Measurements from ENCODE around the gene SLC39A1. TPM values are rescaled to one million over a fixed set of nuclear protein-coding genes. Genes with fewer than 3 reads are reported as not detected.
A peak's percentile ranks its signal among the peaks of the same experiment; 100 is the strongest.

SLC39A1 gene
- total and polyA plus RNA-seq, 2 experiments from 2014 or later = 87.3 to 220 TPM

GRCh38 chr1:153970346-153970745, 7.0 kb upstream of the SLC39A1 start (continued):
- no peak for TF ChIP-seq JUNB (IDR thresholded peaks at IDR 0.05; ENCODE audit: unreplicated experiment)
- no peak for TF ChIP-seq EZH2phosphoT487 (IDR thresholded peaks at IDR 0.05; ENCODE audit: unreplicated experiment)
- TF ChIP-seq POLR2AphosphoS5 (IDR thresholded peaks at IDR 0.05; ENCODE audit: low read depth) = no peak

- DNase-seq (ENCODE audit: low spot score) = no peak
- Mint-ChIP-seq H3K36me3 (ENCODE audit: low read depth) (peaks cover 45% of the 10 kb centered on the region), H3K4me3 (peak overlapping the region; percentile 81), H3K27me3 (ENCODE audit: insufficient read depth, low read depth, poor library complexity) (peaks cover 18% of the 10 kb centered on the region), H3K27ac (no peak overlapping the region), H3K4me1 (peaks cover 21% of the 10 kb centered on the region), H3K9me3 (peaks cover 4% of the 10 kb centered on the region; the same call in 1 of the 3 replicates)
- no peak overlapping the region for H2AFZ ChIP-seq
- no peaks in the 10 kb centered on the region; the same call in 1 of the 2 replicates for H4K20me1 ChIP-seq (replicated peaks; ENCODE audit: insufficient read depth)
- H3K9me2 ChIP-seq (ENCODE audit: insufficient read depth) = no peaks in the 10 kb centered on the region
- H3K27me3 ChIP-seq (ENCODE audit: insufficient read depth) = no peaks in the 10 kb centered on the region
- H3K36me3 ChIP-seq (ENCODE audit: insufficient read depth) = peaks cover under 1% of the 10 kb centered on the region; the same call in 1 of the 2 replicates
- no peak overlapping the region for H3K27ac ChIP-seq (ENCODE audit: low read depth)
- peaks cover 28% of the 10 kb centered on the region for H3K4me1 ChIP-seq (ENCODE audit: insufficient read depth)
- no peak for ATAC-seq
- peak overlapping the region; percentile 76 for H3K4me2 ChIP-seq
- peaks cover 28% of the 10 kb centered on the region; the same call in 1 of the 2 replicates for H3F3A ChIP-seq (replicated peaks; ENCODE audit: low read depth)
- H3K4me3 ChIP-seq = peak overlapping the region; percentile 62; the same call in 1 of the 2 replicates
- H3K79me2 ChIP-seq (replicated peaks; ENCODE audit: insufficient read depth) = peaks cover 26% of the 10 kb centered on the region
- no peak for TF ChIP-seq EZH2phosphoT487 (IDR thresholded peaks at IDR 0.05; ENCODE audit: unreplicated experiment)
- no peak for TF ChIP-seq ZNF462 (CRISPR knock-in tag; IDR thresholded peaks at IDR 0.05)
- no peak for TF ChIP-seq CTCF (conservative IDR thresholded peaks at IDR 0.05; ENCODE audit: low read depth in 2 of 2)
- no peak for TF ChIP-seq ETS1 (IDR thresholded peaks at IDR 0.05)
- no peak for TF ChIP-seq ZNF331 (CRISPR knock-in tag; IDR thresholded peaks at IDR 0.05; ENCODE audit: low read depth)
- TF ChIP-seq EZH2 (IDR thresholded peaks at IDR 0.05; ENCODE audit: low read depth, unreplicated experiment) = no peak
- TF ChIP-seq CREB1 (CRISPR knock-in tag; IDR thresholded peaks at IDR 0.05; ENCODE audit: low read depth) = no peak
- TF ChIP-seq REST (IDR thresholded peaks at IDR 0.05; ENCODE audit: unreplicated experiment) = no peak
- no peak for TF ChIP-seq NANOG (IDR thresholded peaks at IDR 0.05; ENCODE audit: borderline replicate concordance)
Measured at GRCh38 chr1:153968972-153969371, 5.6 kb upstream of the SLC39A1 start.
